T-helper 2 cell treated with Interferon-gamma antibody and Interleukin-4, amounts not matched to agents 100 ng/mL and 5 ng/mL, for 36 hours (primary cell): ENCODE data around the gene UBE3B. TPM values are rescaled to one million over a fixed set of nuclear protein-coding genes. Genes with fewer than 3 reads are reported as not detected.

Experiments used
- intact Hi-C: fragments of 100-400 bp; cut with micrococcal nuclease; formaldehyde crosslinking; loops from one replicate; pipeline ENCODE4 v1.15.1; 2023
- total RNA-seq: library from RNA; stranded (reverse); gene quantifications from 2 replicates; pipeline ENCODE4 v1.2.3, GENCODE V29; 2022

Gene UBE3B
- total RNA-seq, 1 donor from 2014 or later, result 30.2 TPM

DNA sequence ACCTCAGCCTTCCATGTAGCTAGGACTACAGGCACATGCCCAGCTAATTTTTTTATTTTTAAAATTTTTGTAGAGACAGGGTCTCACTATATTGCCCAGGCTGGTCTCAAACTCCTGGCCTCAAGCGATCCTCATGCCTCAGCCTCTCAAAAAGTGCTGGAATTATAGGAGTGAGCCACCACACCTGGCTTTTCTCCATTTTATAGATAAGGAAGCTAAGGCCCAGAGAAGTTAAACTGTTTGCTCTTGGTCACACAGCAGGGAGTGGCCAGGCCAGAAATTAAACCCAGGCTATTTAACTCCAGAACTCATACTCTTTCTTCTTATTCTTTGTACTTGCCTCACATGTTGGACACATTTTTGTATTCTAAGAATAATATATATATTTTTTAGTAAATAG lies 16.5 kb downstream of the UBE3B start:
- intact Hi-C loops, result no loop called here

DNA sequence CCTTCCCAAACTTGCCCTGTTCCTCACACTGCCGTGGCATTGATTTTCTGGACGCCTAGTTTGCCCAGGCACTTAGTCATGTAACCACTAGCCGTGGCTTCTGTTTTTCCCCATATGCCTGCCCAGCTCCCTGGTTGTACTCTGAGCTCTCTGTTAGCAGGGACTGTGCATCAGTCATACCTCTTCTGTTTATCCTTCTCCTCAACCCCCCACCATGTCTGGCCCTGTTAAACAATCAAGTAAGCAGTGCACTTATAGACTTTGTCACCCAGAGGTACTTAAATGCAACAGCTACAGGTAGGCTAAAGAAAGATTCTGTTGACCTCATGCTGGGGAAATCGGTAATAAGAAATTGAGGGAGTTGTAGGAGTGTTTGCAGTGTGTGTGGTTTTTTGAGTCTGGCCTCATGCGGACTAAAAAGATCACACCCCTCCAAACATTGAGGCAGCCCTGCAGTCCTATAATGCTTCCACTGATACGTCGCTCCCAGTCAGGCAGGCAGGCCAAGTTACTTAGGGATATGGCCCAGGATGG lies 17.0 kb downstream of the UBE3B start:
- intact Hi-C loops, result no loop called here

DNA sequence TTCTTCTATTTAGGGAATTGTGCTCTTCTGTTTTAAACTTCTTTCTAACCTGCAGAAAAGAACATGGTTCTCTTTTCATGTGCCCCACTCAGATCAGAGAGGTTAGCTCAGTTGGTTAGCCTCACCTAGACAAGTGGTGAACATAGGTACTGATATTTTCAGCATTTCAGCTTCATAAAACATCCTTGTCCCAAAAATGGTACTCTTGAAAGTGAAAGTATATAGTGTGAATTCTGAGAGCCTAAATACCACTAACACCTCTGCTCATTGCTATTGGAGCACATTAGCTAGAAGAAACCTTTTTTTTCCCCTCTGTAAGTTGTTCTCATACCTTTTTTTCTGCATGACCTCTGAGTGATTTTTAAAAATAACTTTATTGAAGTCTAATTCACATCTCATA lies 17.6 kb downstream of the UBE3B start:
- intact Hi-C loops, result no loop called here

DNA sequence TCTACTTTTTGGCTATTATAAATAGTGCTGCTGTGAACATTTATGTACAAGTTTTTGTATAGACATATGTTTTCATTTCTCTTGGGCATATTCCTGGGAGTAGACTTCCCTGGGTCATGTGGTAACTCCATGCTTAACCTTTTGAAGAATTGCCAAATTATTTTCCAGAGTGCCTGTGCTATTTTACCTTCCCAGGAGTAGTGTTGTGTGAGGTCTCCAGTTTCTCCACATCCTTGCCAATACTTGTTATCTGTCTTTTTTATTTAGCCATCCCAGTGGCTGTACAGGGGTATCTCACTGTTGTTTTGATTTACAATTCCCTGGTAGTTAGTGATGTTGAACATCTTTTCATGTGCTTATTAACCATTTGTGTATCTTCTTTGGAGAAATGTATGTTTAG lies 18.9 kb downstream of the UBE3B start:
- intact Hi-C loops, result no loop called here

- intact Hi-C loops, result no loop called here
These were observed 20.2 kb downstream of the UBE3B start for GRCh38 chr12:109497675-109498074.

GRCh38 chr12:109500406-109501185 lies 23.2 kb downstream of the UBE3B start:
- intact Hi-C loops, result no loop called here

DNA sequence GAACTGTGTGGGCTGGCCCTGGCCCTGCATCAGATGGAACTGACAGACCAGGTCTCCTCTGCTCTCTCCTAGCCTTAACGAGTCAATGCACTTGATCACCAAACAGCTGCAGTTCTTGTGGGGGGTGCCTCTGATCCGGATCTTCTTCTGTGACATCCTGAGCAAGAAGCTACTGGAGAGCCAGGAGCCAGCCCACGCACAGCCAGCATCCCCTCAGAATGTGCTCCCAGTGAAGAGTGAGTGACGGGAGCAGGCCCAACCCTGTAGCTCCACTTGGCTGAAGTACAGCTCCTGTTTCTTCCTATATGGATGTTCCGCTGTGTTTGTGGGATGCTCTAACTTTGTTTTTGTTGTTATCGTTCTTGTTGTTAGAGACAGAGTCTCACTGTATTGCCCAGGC lies 23.9 kb downstream of the UBE3B start:
- intact Hi-C loops, result no loop called here

DNA sequence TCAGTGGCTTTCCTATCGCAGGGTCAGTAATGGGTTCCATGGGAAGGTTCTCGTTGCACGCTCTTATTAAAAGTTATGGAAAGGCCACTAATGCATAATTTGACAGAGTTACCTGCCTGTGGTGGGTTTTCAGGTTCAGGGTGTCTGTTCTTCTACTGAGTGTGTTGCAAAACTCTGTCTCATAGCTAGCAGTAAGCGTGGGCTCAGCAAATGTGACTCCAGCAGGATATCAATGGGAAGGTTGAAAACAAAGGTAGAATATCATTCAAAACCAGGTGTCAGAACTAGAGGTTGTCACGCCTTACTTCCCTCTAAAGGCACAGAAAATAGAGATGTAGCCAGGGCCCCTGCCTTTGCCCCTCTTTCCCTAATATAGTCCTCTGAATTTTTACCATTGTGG lies 24.9 kb downstream of the UBE3B start:
- intact Hi-C loops, result no loop called here

GRCh38 chr12:109503611-109504010 lies 26.2 kb downstream of the UBE3B start:
- intact Hi-C loops, result no loop called here

GRCh38 chr12:109504068-109504467 lies 26.6 kb downstream of the UBE3B start:
- intact Hi-C loops, result no loop called here

- intact Hi-C loops, result no loop called here
These were observed 32.8 kb downstream of the UBE3B start for GRCh38 chr12:109510196-109510595.

DNA sequence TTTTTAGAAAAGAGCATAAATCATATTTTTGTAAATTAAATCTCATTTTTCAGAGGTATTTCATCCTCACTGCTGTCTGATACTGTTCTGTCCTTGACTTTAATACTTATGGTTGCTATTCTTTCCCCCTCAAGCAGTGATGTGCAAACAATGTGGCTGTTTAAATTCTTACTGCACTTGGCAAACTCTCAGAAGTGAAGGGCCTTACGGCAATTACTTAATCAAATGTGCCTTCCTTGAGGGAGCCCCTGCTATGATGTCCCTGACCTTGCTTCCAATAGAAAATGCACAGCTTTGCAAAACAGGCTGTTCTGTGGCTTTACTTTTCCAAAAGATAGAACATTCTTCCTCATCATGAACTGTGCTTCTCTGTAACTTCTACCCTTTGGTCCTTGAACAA lies 35.2 kb downstream of the UBE3B start:
- intact Hi-C loops, result no loop called here

GRCh38 chr12:109513051-109513450 lies 35.6 kb downstream of the UBE3B start:
- intact Hi-C loops, result no loop called here

DNA sequence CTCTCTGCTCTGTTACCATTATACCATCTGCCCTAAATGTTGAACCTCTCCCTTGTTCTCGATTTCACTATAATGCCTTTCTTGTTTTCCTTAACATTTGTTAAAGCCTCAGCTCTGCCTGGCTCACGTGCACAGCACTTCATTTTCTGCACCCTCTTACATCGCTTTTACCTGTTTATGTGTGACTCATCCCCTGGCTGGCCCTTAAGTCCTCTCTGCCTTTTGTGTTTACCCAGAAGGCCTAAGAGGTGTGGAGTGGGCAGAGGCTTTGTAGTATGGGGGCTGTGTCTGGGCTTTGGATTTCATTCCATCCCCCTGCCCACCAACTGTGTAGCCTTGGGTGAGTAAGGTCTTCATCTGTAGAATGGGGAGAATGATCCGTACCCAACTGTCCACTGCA lies 36.5 kb downstream of the UBE3B start:
- intact Hi-C loops, result no loop called here

GRCh38 chr12:109517619-109518018 lies 40.2 kb downstream of the UBE3B start:
- intact Hi-C loops, result loop anchor here (1.0 kb wide), 1 partner anchor 258 kb away; no protein-coding TSS in a partner anchor

GRCh38 chr12:109518820-109519665 lies 41.6 kb downstream of the UBE3B start:
- intact Hi-C loops, result loop anchor here (1.0 kb wide), 1 partner anchor 256 kb away; no protein-coding TSS in a partner anchor

GRCh38 chr12:109519787-109520186 lies 42.4 kb downstream of the UBE3B start:
- intact Hi-C loops, result no loop called here

DNA sequence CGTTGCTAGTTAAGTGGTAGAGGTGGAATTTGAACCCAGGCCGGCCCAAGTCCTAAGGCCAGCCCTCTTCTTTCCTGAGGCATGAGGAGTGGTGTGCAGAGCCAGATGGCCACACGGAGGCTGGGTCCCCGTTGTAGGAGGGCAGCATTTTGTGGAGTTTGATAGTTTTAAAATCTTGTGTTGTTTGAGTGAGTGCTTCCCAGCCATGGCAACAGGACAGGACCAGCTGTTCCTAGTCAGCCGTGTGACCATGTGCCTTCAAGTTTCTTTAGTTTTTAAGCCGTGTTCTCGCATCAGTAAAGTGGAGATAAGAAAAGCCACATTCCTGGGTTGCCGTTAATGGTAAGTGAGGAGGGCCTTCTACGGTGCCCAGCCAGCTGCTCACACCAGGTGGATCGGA lies 44.4 kb downstream of the UBE3B start:
- intact Hi-C loops, result no loop called here

- intact Hi-C loops, result no loop called here
These were observed 45.6 kb downstream of the UBE3B start for GRCh38 chr12:109523071-109523470.

- intact Hi-C loops, result no loop called here
These were observed 46.1 kb downstream of the UBE3B start for GRCh38 chr12:109523504-109523903.

- intact Hi-C loops, result no loop called here
These were observed 47.2 kb downstream of the UBE3B start for GRCh38 chr12:109524466-109525278.

- intact Hi-C loops, result no loop called here
These were observed 47.8 kb downstream of the UBE3B start for GRCh38 chr12:109525279-109525585.
